ENCODE measurements around the gene TANGO6.
"Not testable (repeated sequence)": the region's sequence is repeated elsewhere in the genome, so short reads cannot be mapped to it uniquely, and the experiment has no call there.

Gene TANGO6

GRCh38 chr16:68843482-68844210, at the start of gene TANGO6:
TANGO6 (plus strand) TSS chr16:68843531; CDS start chr16:68843618, 87 bp downstream.
- in situ Hi-C loops (cut with HindIII; ENCODE audit: low sequenced_read_pairs) = no loop called here

- in situ Hi-C loops (cut with HindIII; ENCODE audit: low sequenced_read_pairs) = no loop called here
Observed at GRCh38 chr16:68798398-68798797, 44.9 kb upstream of the TANGO6 start.

GRCh38 chr16:68800257-68800875, 43.0 kb upstream of the TANGO6 start:
- in situ Hi-C loops (cut with HindIII; ENCODE audit: low sequenced_read_pairs) = no loop called here

- in situ Hi-C loops (cut with HindIII; ENCODE audit: low sequenced_read_pairs) = no loop called here
Observed at GRCh38 chr16:68802190-68802589, 41.1 kb upstream of the TANGO6 start.

- in situ Hi-C loops (cut with HindIII; ENCODE audit: low sequenced_read_pairs) = no loop called here
Observed at GRCh38 chr16:68806422-68806821, 36.9 kb upstream of the TANGO6 start.

GRCh38 chr16:68806981-68807380, 36.4 kb upstream of the TANGO6 start:
- in situ Hi-C loops (cut with HindIII; ENCODE audit: low sequenced_read_pairs) = no loop called here

- in situ Hi-C loops (cut with HindIII; ENCODE audit: low sequenced_read_pairs) = no loop called here
Observed at GRCh38 chr16:68814516-68814915, 28.8 kb upstream of the TANGO6 start.

GRCh38 chr16:68823401-68824135, 19.8 kb upstream of the TANGO6 start:
- in situ Hi-C loops (cut with HindIII; ENCODE audit: low sequenced_read_pairs) = loop anchor here (5.0 kb wide), 2 partner anchors 36 to 284 kb away; partner anchors contain the start of gene HAS3

GRCh38 chr16:68825427-68825826, 17.9 kb upstream of the TANGO6 start:
- in situ Hi-C loops (cut with HindIII; ENCODE audit: low sequenced_read_pairs) = no loop called here

GRCh38 chr16:68826652-68827051, 16.7 kb upstream of the TANGO6 start:
- in situ Hi-C loops (cut with HindIII; ENCODE audit: low sequenced_read_pairs) = no loop called here

GRCh38 chr16:68833251-68833650, 10.1 kb upstream of the TANGO6 start:
- in situ Hi-C loops (cut with HindIII; ENCODE audit: low sequenced_read_pairs) = no loop called here

GRCh38 chr16:68834550-68834949, 8.8 kb upstream of the TANGO6 start:
- in situ Hi-C loops (cut with HindIII; ENCODE audit: low sequenced_read_pairs) = no loop called here

- in situ Hi-C loops (cut with HindIII; ENCODE audit: low sequenced_read_pairs) = no loop called here
Observed at GRCh38 chr16:68835970-68836369, 7.4 kb upstream of the TANGO6 start.

- in situ Hi-C loops (cut with HindIII; ENCODE audit: low sequenced_read_pairs) = no loop called here
Observed at GRCh38 chr16:68839831-68840230, 3.5 kb upstream of the TANGO6 start.

GRCh38 chr16:68842964-68843481, 308 bp upstream of the TANGO6 start:
- in situ Hi-C loops (cut with HindIII; ENCODE audit: low sequenced_read_pairs) = not testable (repeated sequence)

GRCh38 chr16:68844211-68844564, 857 bp downstream of the TANGO6 start:
- in situ Hi-C loops (cut with HindIII; ENCODE audit: low sequenced_read_pairs) = no loop called here

- in situ Hi-C loops (cut with HindIII; ENCODE audit: low sequenced_read_pairs) = no loop called here
Observed at GRCh38 chr16:68848786-68849185, 5.5 kb downstream of the TANGO6 start.

GRCh38 chr16:68850481-68850880, 7.2 kb downstream of the TANGO6 start:
- in situ Hi-C loops (cut with HindIII; ENCODE audit: low sequenced_read_pairs) = no loop called here

GRCh38 chr16:68851601-68852000, 8.3 kb downstream of the TANGO6 start:
- in situ Hi-C loops (cut with HindIII; ENCODE audit: low sequenced_read_pairs) = no loop called here

- in situ Hi-C loops (cut with HindIII; ENCODE audit: low sequenced_read_pairs) = no loop called here
Observed at GRCh38 chr16:68857479-68857878, 14.1 kb downstream of the TANGO6 start.

GRCh38 chr16:68859828-68860227, 16.5 kb downstream of the TANGO6 start:
- in situ Hi-C loops (cut with HindIII; ENCODE audit: low sequenced_read_pairs) = no loop called here
